NCI-H345 treated with DMSO at 0.1 percent for 48 hours (cell line): ENCODE data around the gene ZNF560.
A peak's percentile ranks its signal among the peaks of the same experiment; 100 is the strongest.

ENCODE experiments used
- DNase-seq: peaks from one replicate; lab custom pipeline; 2025; ENCODE audit not compliant: unreplicated experiment; lab: John Stamatoyannopoulos, UW

Gene ZNF560

DNA sequence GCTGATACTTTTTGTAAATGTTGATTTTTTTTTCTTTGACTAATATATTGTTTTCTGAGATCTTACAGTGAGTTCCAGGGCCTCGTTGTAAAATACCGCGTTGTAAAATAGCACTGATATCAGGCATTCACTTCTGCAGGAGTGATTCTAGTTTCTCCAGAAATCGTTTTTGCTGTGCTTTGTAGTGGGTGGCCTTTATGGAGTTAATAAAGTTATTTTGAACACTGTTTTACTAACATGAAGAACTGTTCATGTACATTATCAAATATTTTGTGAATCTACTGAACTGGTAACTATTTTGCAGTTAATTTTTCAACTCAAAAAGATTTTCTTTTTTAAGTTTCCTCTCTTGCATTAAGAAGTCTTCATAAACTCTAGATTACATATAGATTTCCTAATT lies 62.1 kb downstream of the ZNF560 start:
- no peak for DNase-seq

- DNase-seq: peak; percentile 80
Measured at GRCh38 chr19:9435279-9436268, 62.8 kb downstream of the ZNF560 start, which contains the start of gene ZNF266. Gene ZNF266 (minus strand): TSS chr19:9435573. CDS start chr19:9420089, 15,484 bp downstream.

- no peak for DNase-seq
Measured at GRCh38 chr19:9431475-9431874, 66.9 kb downstream of the ZNF560 start.

DNA sequence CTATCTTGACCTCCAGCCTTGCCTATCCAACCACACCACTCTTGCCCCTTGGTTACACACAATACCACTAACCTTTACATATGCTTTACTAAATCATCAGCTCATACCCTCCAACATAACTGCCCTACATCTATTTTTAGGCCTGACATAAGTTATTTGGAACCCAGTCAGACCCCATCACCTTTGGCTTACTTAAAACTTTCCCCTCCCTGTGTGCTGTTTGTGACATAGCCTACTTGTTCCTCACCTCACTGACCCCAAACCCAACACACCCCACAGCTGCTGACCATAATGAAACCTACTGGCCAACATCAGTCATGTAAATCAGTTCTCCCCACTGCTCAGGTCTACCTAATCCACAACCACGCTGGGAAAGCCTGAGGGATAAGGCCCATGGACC lies 68.0 kb downstream of the ZNF560 start:
- DNase-seq: no peak

- no peak for DNase-seq
Measured at GRCh38 chr19:9427941-9428340, 70.5 kb downstream of the ZNF560 start.
